Measurements from ENCODE around the gene MCC.

- TF ChIP-seq CTCF (IDR thresholded peaks at IDR 0.05; ENCODE audit: low read length) (no peak), EZH2phosphoT487 (IDR thresholded peaks at IDR 0.05; ENCODE audit: low read length) (no peak)
Measured at GRCh38 chr5:113218906-113219517, 269.2 kb downstream of the MCC start.

Measured in MM.1S (cell line).